Posterior cingulate gyrus (tissue), 11 donors: ENCODE measurements around the gene FAM107B.

Experiments used
- DNase-seq, 10 donors: peaks; one replicate each; pipeline versions ENCODE4 v3.0.0 to v3.0.0-alpha.2; 2020 to 2021; ENCODE audit warnings: mixed read lengths in 3 of 10
- intact Hi-C: fragments of 100-400 bp; cut with DNase I; formaldehyde crosslinking; loops from one replicate; pipeline ENCODE4 v1.15.1; 2023

FAM107B gene

GRCh38 chr10:14549496-14549895 lies 225.2 kb downstream of the FAM107B start:
- no peak for DNase-seq
- intact Hi-C loops = no loop called here

GRCh38 chr10:14548970-14549369 lies 225.7 kb downstream of the FAM107B start:
- intact Hi-C loops = no loop called here

GRCh38 chr10:14548474-14548873 lies 226.2 kb downstream of the FAM107B start:
- intact Hi-C loops = no loop called here
- no peak for DNase-seq

More at GRCh38 chr10:14548970-14549369, 225.7 kb downstream of the FAM107B start:
- no peak for DNase-seq

GRCh38 chr10:14547816-14548215 lies 226.9 kb downstream of the FAM107B start:
- no peak for DNase-seq
- intact Hi-C loops = no loop called here

GRCh38 chr10:14545827-14546226 lies 228.9 kb downstream of the FAM107B start:
- intact Hi-C loops = no loop called here
- no peak for DNase-seq

GRCh38 chr10:14543904-14544210 lies 230.8 kb downstream of the FAM107B start:
- intact Hi-C loops = loop anchor here (2.0 to 5.0 kb wide), 2 partner anchors 47 to 279 kb away; no protein-coding TSS in a partner anchor
- no peak for DNase-seq

GRCh38 chr10:14543046-14543903 lies 231.4 kb downstream of the FAM107B start:
- intact Hi-C loops = loop anchor here (2.0 to 5.0 kb wide), 2 partner anchors 46 to 280 kb away; no protein-coding TSS in a partner anchor
- peak in 1 of 10 donors; percentile 66 for DNase-seq

GRCh38 chr10:14541379-14541778 lies 233.3 kb downstream of the FAM107B start:
- peak in 1 of 10 donors; percentile 70 for DNase-seq

GRCh38 chr10:14540611-14541010 lies 234.1 kb downstream of the FAM107B start:
- intact Hi-C loops = loop anchor here (5.0 kb wide), 1 partner anchor 43 kb away; no protein-coding TSS in a partner anchor
- no peak for DNase-seq

More at GRCh38 chr10:14541379-14541778, 233.3 kb downstream of the FAM107B start:
- intact Hi-C loops = loop anchor here (5.0 kb wide), 1 partner anchor 44 kb away; no protein-coding TSS in a partner anchor

- intact Hi-C loops = loop anchor here (5.0 kb wide), 1 partner anchor 43 kb away; no protein-coding TSS in a partner anchor
- DNase-seq = no peak
Observed at GRCh38 chr10:14540062-14540461, 234.6 kb downstream of the FAM107B start.

GRCh38 chr10:14539176-14539575 lies 235.5 kb downstream of the FAM107B start:
- DNase-seq = no peak
- intact Hi-C loops = no loop called here

GRCh38 chr10:14536241-14537213 lies 238.2 kb downstream of the FAM107B start:
- intact Hi-C loops = no loop called here

GRCh38 chr10:14535457-14536130 lies 239.1 kb downstream of the FAM107B start:
- intact Hi-C loops = no loop called here

More at GRCh38 chr10:14536241-14537213, 238.2 kb downstream of the FAM107B start:
- peak in 8 of 10 donors; percentile 59 to 92 (median 64) for DNase-seq

GRCh38 chr10:14534152-14534551 lies 240.5 kb downstream of the FAM107B start:
- DNase-seq = peak in 1 of 10 donors; percentile 57
- intact Hi-C loops = no loop called here

More at GRCh38 chr10:14535457-14536130, 239.1 kb downstream of the FAM107B start:
- no peak for DNase-seq

- intact Hi-C loops = no loop called here
- no peak for DNase-seq
Observed at GRCh38 chr10:14533295-14533694, 241.4 kb downstream of the FAM107B start.

- DNase-seq = no peak
- intact Hi-C loops = no loop called here
Observed at GRCh38 chr10:14532473-14533251, 242.0 kb downstream of the FAM107B start.

GRCh38 chr10:14531974-14532373 lies 242.7 kb downstream of the FAM107B start:
- intact Hi-C loops = no loop called here
- no peak for DNase-seq

GRCh38 chr10:14530465-14530864 lies 244.2 kb downstream of the FAM107B start:
- no peak for DNase-seq
- intact Hi-C loops = no loop called here

- intact Hi-C loops = no loop called here
- no peak for DNase-seq
Observed at GRCh38 chr10:14529351-14529750, 245.3 kb downstream of the FAM107B start.
